Activated CD4-positive, alpha-beta T cell treated with anti-CD3 and anti-CD28 coated beads for 48 hours (primary cell): ENCODE results near the gene INPP5E.
A peak's percentile ranks its signal among the peaks of the same experiment; 100 is the strongest.

Experiments used
- DNase-seq: peaks from one replicate; pipeline ENCODE4 v3.0.0-alpha.2; 2020

Gene INPP5E

DNA sequence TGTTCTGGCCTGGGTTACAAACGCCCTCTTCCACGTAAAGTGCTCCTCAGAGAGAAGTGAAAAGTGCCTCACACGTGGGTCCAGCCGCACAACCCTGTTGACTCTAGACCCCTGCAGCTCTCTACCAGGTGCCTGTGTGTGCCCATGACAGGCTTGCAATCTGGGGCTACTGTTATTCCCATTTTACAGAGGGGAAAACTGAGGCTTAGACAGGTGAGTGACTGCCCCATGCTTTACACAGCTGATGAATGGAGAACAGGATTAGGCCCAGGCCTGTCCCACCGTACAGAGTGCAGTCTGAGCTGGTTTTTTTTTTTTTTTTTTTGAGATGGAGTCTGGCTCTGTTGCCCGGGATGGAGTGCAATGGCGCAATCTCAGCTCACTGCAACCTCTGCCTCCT, 6.2 kb upstream of the INPP5E start:
- DNase-seq = no peak

- no peak for DNase-seq
Observed at GRCh38 chr9:136444102-136444501, 4.5 kb upstream of the INPP5E start.

- DNase-seq = no peak
Observed at GRCh38 chr9:136443687-136444086, 4.0 kb upstream of the INPP5E start.

DNA sequence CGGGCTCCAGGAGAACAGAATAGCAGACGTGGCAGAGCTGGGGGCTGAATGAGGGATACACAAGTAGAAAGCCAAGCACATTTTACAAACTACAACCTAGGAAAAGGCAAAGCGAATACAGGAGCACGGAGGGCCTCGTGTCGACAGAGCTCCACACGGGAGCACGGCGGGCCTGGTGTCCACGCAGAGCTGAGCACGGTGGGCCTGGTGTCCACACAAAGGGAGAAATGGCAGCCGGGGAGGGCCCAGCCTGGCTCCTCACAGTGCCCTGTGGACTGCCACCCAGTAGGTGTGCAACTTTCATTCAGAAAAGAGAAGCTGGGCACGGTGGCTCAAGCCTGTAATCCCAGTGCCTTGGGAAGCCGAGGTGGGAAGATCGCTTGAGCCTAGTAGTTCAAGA, 3.4 kb upstream of the INPP5E start:
- no peak for DNase-seq

DNA sequence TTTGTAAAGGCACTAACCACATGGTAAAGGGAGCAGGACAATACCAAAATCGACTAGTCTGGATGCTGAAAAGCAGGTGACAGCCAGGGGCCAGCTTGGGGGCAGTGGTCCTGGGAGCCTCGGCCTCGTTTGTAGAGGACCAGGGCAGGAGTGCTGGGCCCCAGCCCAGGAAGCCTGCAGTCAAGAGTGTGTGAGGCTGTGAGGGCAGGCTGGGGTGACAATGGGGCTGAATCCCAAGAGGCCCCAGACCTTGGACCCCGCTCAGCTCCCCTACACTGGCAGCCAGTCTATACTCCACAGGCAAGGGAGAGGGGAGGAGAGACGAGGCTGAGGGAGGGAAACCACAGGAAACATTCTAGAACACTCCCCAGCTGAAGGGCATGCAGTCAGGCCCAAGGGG, 2.6 kb upstream of the INPP5E start:
- no peak for DNase-seq

DNA sequence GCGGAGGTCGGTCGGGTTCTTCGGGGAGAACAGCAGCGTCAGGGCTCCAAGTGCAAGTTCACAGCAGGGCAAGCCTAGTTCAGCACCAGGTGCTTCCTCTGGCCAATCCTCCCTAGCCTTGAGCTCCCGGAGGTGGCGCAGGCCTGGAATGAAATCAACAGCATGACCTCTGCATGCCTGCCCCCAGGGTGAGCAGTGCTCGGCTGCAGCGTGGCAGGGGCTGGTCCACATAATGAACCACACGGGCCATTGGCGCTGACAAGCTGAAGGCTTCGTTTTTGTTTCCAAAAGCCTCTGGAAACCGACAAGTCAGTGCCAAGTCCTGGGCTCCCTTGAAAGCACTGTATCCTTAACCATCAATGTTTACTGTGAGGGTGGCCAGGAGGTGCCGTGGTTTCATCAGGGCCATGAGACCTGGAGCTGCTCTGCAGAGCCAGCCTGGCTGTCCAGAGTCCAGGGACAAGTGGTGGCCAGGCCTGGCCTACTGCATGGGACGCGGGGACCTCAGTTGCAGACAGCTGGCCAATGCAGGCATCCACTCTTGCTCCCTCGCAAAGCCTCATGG, 2.1 kb upstream of the INPP5E start:
- DNase-seq = no peak

GRCh38 chr9:136441191-136441680, 1.6 kb upstream of the INPP5E start:
- no peak for DNase-seq

- DNase-seq = peak; percentile 69
Observed at GRCh38 chr9:136438548-136439480, 831 bp downstream of the INPP5E start.

GRCh38 chr9:136437839-136438547, 1.7 kb downstream of the INPP5E start:
- no peak for DNase-seq

- DNase-seq = no peak
Observed at GRCh38 chr9:136437430-136437829, 2.2 kb downstream of the INPP5E start.

DNA sequence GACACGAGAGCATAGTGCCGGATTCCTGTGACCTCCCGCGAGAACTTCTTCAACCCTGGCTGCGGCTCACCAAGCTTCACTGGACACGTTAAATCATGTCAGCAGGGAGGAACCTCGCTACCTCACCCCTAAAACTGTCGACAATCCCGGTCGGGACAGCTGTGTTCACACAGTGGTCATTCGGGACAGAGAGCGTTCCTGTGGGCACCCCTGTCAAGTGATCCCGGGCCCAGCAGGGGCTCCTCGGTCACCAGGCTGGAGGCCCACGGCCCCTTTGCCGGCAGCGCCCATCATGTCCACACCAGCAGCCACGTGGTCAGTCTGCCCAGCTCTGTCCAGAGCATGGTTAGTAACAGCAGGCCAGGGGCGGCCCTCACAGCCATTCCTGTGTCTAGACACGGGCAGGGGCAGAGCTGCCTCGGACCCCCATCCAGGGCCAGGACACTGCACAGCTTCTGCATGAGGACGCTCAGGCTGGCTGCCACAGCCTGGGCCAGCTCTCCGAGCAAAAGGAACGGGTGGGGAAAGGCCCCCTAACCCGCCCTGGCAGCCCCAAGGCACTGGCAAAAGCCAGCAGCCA, 3.5 kb downstream of the INPP5E start:
- DNase-seq = no peak

- DNase-seq = no peak
Observed at GRCh38 chr9:136434580-136435169, 5.0 kb downstream of the INPP5E start.

DNA sequence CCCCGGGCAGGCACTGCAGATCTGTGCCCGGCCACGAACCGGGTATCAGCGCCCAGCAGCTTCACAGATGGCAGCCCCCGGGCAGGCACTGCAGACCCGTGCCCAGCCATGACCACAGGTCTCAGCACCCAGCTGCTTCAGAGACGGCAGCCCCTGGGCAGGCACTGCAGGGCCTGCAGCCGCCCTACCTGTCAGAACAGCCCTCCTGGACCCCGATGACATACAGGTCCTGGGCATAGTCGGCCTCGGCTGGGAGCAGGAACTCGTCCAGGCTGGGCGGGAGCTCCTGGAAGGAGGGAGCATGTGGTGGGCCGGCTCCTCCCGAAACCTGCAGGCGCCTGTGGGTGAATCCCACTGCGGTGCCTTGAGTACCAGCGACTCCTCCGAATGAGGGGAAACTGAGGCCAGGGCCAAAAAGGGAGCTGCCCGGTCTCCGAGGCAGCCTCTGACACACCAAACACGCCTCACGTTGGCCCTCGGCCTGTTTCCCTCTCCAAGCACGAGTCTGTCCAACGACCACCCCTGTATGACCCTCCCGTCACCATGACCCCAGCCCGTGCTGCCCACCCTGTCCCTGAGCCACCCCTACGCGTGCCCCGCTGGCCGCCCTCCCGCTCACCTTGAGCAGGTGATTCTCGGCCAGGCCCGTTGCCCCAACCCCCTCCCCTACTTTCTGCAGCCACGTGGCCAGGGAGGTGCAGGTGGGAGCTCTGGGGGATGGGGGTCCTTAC, 5.6 kb downstream of the INPP5E start:
- no peak for DNase-seq

DNA sequence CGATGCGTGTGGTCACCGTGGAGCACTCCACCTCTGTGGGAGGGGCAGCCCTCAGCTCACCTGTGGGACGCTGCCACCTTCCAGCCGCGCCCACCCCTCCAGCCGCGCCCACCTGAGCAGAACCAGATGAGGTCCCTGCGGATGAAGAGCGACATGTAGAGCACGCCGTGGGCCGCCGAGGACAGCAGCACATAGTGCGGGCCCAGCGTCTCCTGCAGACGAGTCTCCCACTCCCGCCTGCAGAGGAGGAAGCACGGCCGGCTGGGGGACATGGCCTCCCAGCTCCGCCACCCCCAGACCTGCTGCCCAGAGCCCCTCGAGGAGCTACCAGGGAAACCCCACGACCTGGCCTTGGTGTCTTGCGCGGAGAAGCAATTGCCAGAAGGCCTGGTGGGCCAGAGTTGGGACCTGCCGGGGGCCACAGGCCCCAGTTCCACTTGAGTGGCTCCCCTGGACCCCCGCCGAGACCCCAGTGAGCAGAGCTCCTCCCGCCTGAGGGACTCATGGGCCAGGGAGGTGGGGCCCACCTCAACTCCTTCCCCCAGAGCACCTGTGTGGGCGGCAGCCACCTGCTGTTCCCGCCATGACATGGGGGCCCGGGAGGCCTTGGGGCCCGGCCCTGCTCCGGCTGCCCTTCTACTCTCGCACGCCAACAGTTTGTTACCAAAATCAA, 6.5 kb downstream of the INPP5E start:
- DNase-seq = no peak

- no peak for DNase-seq
Observed at GRCh38 chr9:136432591-136432990, 7.1 kb downstream of the INPP5E start.

DNA sequence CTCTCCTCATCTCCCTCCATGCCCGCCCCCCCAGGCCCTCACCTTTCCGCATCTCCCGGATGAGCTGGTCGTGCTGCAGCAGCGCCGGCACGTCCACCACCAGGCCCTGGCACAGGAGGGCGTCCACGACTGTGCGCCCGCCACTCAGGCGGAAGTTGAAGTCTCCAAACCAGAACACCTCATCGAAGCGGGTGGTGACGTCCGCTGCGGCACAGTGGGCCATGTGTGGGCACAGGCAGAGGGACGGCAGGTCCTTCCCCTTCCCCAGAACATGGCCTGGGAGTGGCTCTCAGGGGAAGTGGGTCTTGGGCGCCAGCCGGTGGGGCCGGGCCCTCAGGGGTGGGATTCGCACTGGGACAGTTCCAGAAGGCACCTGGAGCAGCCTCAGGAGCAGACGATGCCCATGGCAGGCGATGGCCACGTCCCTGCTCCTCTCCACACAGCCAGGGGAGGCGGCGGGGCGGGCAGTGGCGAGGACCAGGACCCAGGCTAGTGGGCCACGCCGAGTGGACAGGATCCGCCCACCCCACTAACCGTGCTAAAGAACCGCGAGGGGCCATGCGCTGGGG, 7.8 kb downstream of the INPP5E start:
- no peak for DNase-seq

DNA sequence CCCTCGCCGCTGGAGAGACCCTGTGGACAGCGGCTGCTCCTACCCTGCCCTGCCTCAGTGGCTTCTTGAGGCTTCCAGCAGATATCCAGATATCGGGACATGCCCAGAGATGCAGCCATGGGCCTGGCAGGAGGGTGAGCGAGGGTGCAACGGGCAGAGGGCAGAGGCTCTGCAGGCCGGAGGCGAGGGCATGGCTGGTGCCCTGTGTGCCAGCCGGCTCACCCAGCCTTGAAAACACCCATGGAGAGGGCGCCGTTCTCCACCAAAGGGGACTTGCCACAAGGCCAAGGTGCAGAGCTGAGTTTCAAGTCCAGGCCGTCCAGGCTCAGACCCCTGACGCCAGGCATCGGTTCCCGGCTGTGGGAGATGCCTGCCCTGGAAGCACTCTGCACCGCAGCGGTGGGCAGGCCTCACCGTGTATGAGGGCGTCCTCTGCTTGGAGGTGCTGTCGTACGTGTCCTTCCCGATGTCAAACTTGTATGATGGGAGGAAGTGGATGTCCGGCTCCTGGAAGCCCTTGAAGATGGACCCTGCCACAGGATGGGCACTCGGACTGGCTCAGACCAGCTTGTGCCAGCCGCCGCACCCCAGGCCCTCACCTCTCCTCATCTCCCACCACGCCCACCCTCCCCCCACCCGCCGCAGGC, 8.9 kb downstream of the INPP5E start:
- DNase-seq = no peak

GRCh38 chr9:136429683-136430491, 9.8 kb downstream of the INPP5E start:
- no peak for DNase-seq

DNA sequence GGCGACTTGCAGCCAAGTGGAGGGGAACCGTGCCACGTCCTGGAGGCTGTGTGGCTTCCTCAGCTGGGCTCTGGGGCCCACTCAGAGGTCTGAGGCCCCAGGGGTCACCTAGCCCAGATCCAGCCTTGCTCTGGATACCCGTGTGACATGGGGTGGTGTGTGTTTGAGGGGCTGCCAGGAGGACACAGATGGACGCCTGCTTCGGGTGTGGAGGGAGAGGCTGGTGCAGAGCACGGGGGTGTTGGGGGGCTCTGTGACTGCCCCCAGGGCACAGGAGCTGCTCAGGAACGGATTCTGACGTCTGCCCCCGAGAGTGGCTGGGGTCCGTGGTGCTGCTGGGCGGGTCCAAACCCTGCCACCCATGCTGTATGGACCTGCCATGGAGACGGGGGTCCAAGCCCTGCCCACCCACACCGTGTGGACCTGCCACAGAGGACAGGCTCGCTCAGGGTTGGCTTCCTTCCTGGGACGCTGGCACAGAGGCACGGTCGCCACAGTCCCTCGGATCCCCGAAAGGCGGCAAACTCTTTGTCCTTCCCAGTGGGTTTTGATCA, 10.5 kb downstream of the INPP5E start:
- DNase-seq = no peak

GRCh38 chr9:136426787-136427186, 12.9 kb downstream of the INPP5E start:
- DNase-seq = no peak
